GM06990 (cell line): Measurements from ENCODE around the gene VIPR2.

Experiments
- DNase-seq: peaks from one replicate; pipeline ENCODE4 v3.0.0-alpha.2; 2011; ENCODE audit not compliant: insufficient read length; ENCODE audit errors: extremely low read depth
- H3K27me3 ChIP-seq: replicated peaks from 2 replicates; pipeline ENCODE4 v1.6.0; 2011; ENCODE audit warnings: low read length; ENCODE audit not compliant: control insufficient read depth, insufficient read depth
- H3K36me3 ChIP-seq: 2 replicates; pipeline ENCODE4 v1.5.1; 2011; ENCODE audit warnings: low read length; ENCODE audit not compliant: control insufficient read depth, insufficient read depth
- H3K4me3 ChIP-seq: replicated peaks from 2 replicates; pipeline ENCODE4 v1.5.1; 2011; ENCODE audit warnings: low read depth, mild to moderate bottlenecking, control low read depth, low read length
- TF ChIP-seq, protein P1 (sequence below): IDR thresholded peaks from 2 replicates; pipeline ENCODE4 v1.5.1; 2011; ENCODE audit warnings: low read length, control low read depth, mild to moderate bottlenecking, inconsistent platforms; ENCODE audit not compliant: insufficient read depth, poor library complexity, severe bottlenecking

VIPR2 gene

DNA sequence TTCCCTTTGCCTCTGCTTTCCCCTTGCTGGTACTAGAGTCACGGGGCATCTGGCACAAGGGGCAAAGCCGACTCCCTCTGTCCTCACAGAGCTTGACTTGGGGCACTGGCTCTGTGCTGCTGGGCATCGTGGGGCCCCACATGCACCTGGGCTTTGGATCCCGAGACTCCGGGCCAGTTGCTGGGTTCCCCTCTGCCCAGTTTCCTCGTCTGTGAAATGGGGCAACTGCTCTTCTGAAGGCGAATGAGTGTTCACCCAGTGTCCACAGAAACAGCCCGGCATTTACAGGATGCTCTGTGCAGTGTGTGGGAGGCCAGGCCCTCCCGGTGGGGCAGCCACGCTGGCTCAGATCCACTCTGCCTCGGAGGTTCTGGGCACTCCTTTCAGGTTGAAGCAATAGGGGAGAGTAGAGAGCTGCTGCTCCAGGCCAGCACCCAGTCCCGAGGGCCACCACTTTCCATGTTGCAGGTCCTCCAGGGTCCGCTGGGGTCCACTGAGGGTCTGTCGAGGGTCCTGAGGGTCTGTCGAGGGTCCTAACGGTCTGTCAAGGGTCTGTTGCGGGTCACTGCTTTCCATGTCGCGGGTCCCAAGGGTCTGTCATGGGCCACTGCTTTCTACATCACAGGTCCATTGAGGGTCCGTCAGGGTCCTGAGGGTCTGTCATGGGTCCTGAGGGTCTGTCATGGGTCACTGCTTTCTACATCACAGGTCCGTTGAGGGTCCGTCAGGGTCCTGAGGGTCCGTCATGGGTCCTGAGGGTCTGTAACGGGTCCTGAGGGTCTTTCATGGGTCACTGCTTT is 103.6 kb downstream of the VIPR2 start:
- no peaks in the 10 kb centered on the region for H3K27me3 ChIP-seq
- DNase-seq = no peak
- H3K4me3 ChIP-seq = no peak overlapping the region
- TF ChIP-seq, protein P1, sequence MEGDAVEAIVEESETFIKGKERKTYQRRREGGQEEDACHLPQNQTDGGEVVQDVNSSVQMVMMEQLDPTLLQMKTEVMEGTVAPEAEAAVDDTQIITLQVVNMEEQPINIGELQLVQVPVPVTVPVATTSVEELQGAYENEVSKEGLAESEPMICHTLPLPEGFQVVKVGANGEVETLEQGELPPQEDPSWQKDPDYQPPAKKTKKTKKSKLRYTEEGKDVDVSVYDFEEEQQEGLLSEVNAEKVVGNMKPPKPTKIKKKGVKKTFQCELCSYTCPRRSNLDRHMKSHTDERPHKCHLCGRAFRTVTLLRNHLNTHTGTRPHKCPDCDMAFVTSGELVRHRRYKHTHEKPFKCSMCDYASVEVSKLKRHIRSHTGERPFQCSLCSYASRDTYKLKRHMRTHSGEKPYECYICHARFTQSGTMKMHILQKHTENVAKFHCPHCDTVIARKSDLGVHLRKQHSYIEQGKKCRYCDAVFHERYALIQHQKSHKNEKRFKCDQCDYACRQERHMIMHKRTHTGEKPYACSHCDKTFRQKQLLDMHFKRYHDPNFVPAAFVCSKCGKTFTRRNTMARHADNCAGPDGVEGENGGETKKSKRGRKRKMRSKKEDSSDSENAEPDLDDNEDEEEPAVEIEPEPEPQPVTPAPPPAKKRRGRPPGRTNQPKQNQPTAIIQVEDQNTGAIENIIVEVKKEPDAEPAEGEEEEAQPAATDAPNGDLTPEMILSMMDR = no peak
- no peaks in the 10 kb centered on the region for H3K36me3 ChIP-seq

DNA sequence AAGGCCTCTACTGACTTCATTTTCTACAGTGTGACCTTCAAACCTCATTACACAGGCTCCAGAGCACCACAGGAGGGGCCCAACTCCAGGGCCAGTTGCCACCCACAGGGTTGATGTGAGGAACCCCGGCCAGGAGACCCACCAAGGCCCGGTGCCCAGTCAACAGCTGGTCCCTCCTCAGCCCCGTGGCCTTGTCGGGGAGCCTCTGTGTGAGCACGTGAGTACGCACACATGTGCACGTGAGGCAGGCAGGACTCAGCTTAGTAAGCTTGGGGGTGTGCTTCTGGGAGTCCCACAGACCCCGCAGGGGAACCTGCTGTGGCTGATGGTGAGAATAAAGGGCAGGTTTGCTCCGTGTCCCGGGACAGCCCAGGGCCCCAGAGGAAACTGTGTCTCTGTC is 104.5 kb downstream of the VIPR2 start:
- TF ChIP-seq, protein P1 = no peak
- no peak overlapping the region for H3K4me3 ChIP-seq
- no peak for DNase-seq
- no peaks in the 10 kb centered on the region for H3K36me3 ChIP-seq
- H3K27me3 ChIP-seq = no peaks in the 10 kb centered on the region

DNA sequence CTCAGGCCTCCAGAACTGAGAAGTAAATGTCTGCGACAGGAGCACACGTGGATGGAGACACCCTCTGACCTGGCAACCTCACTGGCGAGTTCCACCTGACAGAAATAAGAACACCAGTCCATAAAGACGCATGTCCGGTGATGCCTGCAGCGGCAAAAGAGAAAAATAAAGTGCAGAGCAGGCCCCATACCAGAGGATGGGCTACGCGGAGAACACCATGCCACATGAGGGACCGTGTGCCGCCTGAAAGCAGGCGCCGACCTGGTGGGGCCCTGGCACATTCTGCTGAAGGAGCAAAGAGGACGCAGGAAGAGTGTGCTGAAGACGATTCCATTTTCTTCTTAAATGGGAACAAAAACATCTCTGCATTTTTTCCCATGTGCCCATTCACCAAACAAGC is 105.0 kb downstream of the VIPR2 start:
- Histone ChIP-seq H3K36me3 (no peaks in the 10 kb centered on the region), H3K27me3 (no peaks in the 10 kb centered on the region), H3K4me3 (no peak overlapping the region)
- TF ChIP-seq, protein P1 = no peak
- DNase-seq = no peak

DNA sequence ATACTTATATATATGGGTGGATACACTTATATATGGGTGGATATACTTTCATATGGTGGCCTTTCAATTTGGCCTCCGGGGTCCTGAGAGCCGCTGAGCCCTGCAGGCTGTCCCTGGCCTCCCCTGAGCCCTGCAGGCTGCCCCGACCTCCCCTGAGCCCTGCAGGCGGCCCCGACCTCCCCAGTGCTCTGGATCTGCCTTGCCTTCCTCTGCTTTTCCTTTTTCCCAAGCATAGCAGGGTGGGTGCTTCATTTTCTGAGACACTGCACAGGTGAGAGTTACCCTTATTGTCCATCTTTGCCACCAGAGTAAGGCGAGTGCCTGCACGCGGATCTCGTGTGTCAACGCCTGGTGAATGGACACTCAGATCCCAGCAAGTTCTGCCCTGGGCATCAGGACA is 106.6 kb downstream of the VIPR2 start:
- TF ChIP-seq, protein P1 = no peak
- H3K4me3 ChIP-seq = no peak overlapping the region
- no peak for DNase-seq
- no peaks in the 10 kb centered on the region for H3K27me3 ChIP-seq
- no peaks in the 10 kb centered on the region for H3K36me3 ChIP-seq

DNA sequence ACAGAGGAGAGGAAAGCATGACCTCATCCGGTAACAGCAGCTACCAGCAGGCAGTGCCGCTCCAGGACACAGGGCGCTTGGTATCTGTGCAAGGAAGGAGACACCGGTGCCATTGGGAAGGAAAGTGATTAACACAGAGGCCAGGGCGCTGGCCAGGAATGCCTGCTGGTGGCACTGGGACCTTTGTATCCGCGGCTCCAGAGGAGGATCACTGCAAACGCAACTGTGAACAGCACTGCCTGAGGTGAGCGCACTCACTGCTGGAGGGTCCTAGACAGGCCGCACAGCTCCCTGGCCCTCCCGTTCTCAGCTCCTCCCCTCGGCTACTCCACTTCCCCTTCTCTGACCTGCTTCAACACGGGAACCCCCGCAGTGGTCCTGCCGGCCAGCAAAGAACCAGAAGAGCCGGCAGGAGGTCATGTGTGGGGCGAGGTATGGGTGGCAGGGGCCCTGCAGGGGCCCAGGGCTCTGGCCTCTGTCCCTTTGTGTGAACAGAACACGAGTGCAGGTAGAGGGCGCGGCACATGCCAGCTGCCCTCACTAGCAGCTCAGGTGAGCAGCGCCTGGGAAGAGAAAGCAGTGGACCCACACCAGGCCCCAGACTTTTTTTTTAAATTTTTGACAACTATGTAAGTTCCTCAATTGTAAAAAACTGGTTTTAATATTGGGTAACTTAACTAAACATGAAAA is 107.6 kb downstream of the VIPR2 start:
- TF ChIP-seq, protein P1 = no peak
- no peak overlapping the region for H3K4me3 ChIP-seq
- H3K27me3 ChIP-seq = no peaks in the 10 kb centered on the region
- no peak for DNase-seq
- H3K36me3 ChIP-seq = no peaks in the 10 kb centered on the region
